Measurements from ENCODE around the gene FHIT. TPM values are rescaled to one million over a fixed set of nuclear protein-coding genes. Genes with fewer than 3 reads are reported as not detected.

The FHIT gene
- total and polyA plus RNA-seq, 10 of the 15 experiments (the other 5 are each of a cell fraction or from before 2014, with no cell fraction given), result 4.2 to 14.9 (median 9.4) TPM

DNA sequence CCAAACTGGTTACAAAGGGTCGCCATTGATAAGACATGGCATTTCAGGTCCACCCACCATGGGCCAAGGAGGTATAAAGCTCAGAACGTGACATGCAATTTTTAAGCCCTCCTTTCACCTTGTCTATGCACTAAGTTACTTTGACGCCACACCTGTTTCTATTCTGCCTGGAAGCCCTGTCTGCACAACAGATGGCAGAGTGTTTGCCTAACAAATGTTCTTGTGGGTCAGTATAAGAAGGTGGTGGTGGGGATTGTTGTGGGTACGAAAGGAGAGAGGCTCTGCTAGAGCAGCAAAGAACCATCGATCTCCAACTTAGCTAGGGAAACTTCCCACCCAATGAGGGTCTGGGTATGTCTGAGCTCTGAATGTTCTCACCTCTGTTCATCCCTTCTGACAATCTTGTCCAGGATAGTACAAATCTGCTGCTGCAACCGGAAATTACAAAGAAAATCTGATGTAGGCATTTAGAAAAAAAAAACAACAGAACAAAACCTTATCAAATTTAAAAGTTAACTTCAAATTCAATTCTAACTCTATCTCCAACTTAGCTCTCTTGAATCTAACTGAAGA lies 1256.4 kb downstream of the FHIT start:
- intact Hi-C loops (cut with micrococcal nuclease; ENCODE audit: unreplicated experiment) (no loop called here), in situ Hi-C loops (cut with MboI) (no loop called here)
- Histone ChIP-seq H3K4me3 (no peak overlapping the region), H3K4me1 (ENCODE audit: control insufficient read depth, insufficient read depth, low read length) (no peaks in the 10 kb centered on the region), H2AFZ (ENCODE audit: control insufficient read depth, low read depth, low read length) (no peak overlapping the region), H3K27ac (ENCODE audit: control insufficient read depth, insufficient read depth) (no peak overlapping the region), H3K4me2 (ENCODE audit: control insufficient read depth, insufficient read depth) (no peak overlapping the region), H3K36me3 (ENCODE audit: control insufficient read depth in 2 of 2, insufficient read depth in 2 of 2, low read length in 1 of 2) (no peaks in the 10 kb centered on the region), H3K27me3 (replicated peaks in 1 of 2; ENCODE audit: control insufficient read depth in 2 of 2, insufficient read depth in 2 of 2, low read length in 1 of 2) (no peaks in the 10 kb centered on the region), H3K9ac (ENCODE audit: control insufficient read depth, insufficient read depth, low read length) (no peak overlapping the region), H3K79me2 (ENCODE audit: control insufficient read depth, insufficient read depth, low read length) (no peaks in the 10 kb centered on the region), H3K9me3 (replicated peaks; ENCODE audit: control insufficient read depth, insufficient read depth, low read length) (no peaks in the 10 kb centered on the region), H4K20me1 (ENCODE audit: control insufficient read depth, insufficient read depth) (no peaks in the 10 kb centered on the region)
- ChIA-PET CTCF (interaction anchor here (0.6 to 1.5 kb wide), 4 partner anchors 12 to 1939 kb away, joined by 3 to 4 read pairs (median 3); no protein-coding TSS in a partner anchor), SMC1A (ENCODE audit: uncharacterized antibody, unreplicated experiment) (interaction anchor here (1.4 kb wide), 1 partner anchor 16 kb away, joined by 6 read pairs; no protein-coding TSS in a partner anchor), POLR2A (no interaction called here), RAD21 (ENCODE audit: unreplicated experiment) (no interaction called here)
- DNase-seq (ENCODE audit: low read depth, low spot score) (no peak), FAIRE-seq (no peak), ATAC-seq (no peak)
- WGBS (ENCODE audit: insufficient coverage, insufficient replicate concordance, low lambda C conversion rate, missing lambda C conversion rate), result 28% methylated on average over 6 of the region's 6 CpGs
- no TSS peak for BruUV-seq (replicated peaks)
- TF ChIP-seq, protein P1, sequence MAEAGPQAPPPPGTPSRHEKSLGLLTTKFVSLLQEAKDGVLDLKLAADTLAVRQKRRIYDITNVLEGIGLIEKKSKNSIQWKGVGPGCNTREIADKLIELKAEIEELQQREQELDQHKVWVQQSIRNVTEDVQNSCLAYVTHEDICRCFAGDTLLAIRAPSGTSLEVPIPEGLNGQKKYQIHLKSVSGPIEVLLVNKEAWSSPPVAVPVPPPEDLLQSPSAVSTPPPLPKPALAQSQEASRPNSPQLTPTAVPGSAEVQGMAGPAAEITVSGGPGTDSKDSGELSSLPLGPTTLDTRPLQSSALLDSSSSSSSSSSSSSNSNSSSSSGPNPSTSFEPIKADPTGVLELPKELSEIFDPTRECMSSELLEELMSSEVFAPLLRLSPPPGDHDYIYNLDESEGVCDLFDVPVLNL (IDR thresholded peaks at IDR 0.05; ENCODE audit: low read depth, low read length), result no peak
- TF ChIP-seq CHD2 (IDR thresholded peaks at IDR 0.05; ENCODE audit: borderline replicate concordance, low read depth, low read length), result no peak
- TF ChIP-seq EGR1 (IDR thresholded peaks at IDR 0.05; ENCODE audit: borderline replicate concordance in 1 of 2, low read depth in 2 of 2, low read length in 2 of 2), result no peak
- no peak for TF ChIP-seq POU2F2 (IDR thresholded peaks at IDR 0.05; ENCODE audit: borderline replicate concordance, low read depth, low read length)
- no peak for TF ChIP-seq ZNF384 (IDR thresholded peaks at IDR 0.05; ENCODE audit: borderline replicate concordance, low read depth, low read length)
- TF ChIP-seq DPF2 (IDR thresholded peaks at IDR 0.05), result no peak
- TF ChIP-seq, protein P2, sequence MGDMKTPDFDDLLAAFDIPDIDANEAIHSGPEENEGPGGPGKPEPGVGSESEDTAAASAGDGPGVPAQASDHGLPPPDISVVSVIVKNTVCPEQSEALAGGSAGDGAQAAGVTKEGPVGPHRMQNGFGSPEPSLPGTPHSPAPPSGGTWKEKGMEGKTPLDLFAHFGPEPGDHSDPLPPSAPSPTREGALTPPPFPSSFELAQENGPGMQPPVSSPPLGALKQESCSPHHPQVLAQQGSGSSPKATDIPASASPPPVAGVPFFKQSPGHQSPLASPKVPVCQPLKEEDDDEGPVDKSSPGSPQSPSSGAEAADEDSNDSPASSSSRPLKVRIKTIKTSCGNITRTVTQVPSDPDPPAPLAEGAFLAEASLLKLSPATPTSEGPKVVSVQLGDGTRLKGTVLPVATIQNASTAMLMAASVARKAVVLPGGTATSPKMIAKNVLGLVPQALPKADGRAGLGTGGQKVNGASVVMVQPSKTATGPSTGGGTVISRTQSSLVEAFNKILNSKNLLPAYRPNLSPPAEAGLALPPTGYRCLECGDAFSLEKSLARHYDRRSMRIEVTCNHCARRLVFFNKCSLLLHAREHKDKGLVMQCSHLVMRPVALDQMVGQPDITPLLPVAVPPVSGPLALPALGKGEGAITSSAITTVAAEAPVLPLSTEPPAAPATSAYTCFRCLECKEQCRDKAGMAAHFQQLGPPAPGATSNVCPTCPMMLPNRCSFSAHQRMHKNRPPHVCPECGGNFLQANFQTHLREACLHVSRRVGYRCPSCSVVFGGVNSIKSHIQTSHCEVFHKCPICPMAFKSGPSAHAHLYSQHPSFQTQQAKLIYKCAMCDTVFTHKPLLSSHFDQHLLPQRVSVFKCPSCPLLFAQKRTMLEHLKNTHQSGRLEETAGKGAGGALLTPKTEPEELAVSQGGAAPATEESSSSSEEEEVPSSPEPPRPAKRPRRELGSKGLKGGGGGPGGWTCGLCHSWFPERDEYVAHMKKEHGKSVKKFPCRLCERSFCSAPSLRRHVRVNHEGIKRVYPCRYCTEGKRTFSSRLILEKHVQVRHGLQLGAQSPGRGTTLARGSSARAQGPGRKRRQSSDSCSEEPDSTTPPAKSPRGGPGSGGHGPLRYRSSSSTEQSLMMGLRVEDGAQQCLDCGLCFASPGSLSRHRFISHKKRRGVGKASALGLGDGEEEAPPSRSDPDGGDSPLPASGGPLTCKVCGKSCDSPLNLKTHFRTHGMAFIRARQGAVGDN (IDR thresholded peaks at IDR 0.05), result no peak
- TF ChIP-seq, protein P3, sequence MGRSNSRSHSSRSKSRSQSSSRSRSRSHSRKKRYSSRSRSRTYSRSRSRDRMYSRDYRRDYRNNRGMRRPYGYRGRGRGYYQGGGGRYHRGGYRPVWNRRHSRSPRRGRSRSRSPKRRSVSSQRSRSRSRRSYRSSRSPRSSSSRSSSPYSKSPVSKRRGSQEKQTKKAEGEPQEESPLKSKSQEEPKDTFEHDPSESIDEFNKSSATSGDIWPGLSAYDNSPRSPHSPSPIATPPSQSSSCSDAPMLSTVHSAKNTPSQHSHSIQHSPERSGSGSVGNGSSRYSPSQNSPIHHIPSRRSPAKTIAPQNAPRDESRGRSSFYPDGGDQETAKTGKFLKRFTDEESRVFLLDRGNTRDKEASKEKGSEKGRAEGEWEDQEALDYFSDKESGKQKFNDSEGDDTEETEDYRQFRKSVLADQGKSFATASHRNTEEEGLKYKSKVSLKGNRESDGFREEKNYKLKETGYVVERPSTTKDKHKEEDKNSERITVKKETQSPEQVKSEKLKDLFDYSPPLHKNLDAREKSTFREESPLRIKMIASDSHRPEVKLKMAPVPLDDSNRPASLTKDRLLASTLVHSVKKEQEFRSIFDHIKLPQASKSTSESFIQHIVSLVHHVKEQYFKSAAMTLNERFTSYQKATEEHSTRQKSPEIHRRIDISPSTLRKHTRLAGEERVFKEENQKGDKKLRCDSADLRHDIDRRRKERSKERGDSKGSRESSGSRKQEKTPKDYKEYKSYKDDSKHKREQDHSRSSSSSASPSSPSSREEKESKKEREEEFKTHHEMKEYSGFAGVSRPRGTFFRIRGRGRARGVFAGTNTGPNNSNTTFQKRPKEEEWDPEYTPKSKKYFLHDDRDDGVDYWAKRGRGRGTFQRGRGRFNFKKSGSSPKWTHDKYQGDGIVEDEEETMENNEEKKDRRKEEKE (IDR thresholded peaks at IDR 0.05), result no peak
- TF ChIP-seq PAX5 (IDR thresholded peaks at IDR 0.05; ENCODE audit: borderline replicate concordance, low read depth, low read length), result no peak
- TF ChIP-seq BCL11A (IDR thresholded peaks at IDR 0.05; ENCODE audit: low read depth, low read length), result no peak
- TF ChIP-seq TBL1XR1 (IDR thresholded peaks at IDR 0.05; ENCODE audit: low read depth, low read length), result no peak
- TF ChIP-seq ASH2L (IDR thresholded peaks at IDR 0.05; ENCODE audit: borderline replicate concordance, low read depth), result no peak
- no peak for TF ChIP-seq LARP7 (IDR thresholded peaks at IDR 0.05)
- no peak for TF ChIP-seq ATF7 (IDR thresholded peaks at IDR 0.05; ENCODE audit: low read depth)
- TF ChIP-seq, protein P4, sequence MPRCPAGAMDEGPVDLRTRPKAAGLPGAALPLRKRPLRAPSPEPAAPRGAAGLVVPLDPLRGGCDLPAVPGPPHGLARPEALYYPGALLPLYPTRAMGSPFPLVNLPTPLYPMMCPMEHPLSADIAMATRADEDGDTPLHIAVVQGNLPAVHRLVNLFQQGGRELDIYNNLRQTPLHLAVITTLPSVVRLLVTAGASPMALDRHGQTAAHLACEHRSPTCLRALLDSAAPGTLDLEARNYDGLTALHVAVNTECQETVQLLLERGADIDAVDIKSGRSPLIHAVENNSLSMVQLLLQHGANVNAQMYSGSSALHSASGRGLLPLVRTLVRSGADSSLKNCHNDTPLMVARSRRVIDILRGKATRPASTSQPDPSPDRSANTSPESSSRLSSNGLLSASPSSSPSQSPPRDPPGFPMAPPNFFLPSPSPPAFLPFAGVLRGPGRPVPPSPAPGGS (IDR thresholded peaks at IDR 0.05; ENCODE audit: borderline replicate concordance, insufficient read depth, low read depth, low read length, poor library complexity, severe bottlenecking), result no peak
- TF ChIP-seq PAX8 (IDR thresholded peaks at IDR 0.05), result no peak
